Right ventricle myocardium inferior (tissue), 1 donor: ENCODE results near the gene USP34. TPM values are rescaled to one million over a fixed set of nuclear protein-coding genes. Genes with fewer than 3 reads are reported as not detected.
"Not testable (repeated sequence)": the region's sequence is repeated elsewhere in the genome, so short reads cannot be mapped to it uniquely, and the experiment has no call there.

Source experiments
- ATAC-seq: fragments of 200-7000 bp; cut with Tn5 transposase; one replicate; pipeline ENCODE4 v1.9.1; 2020; ENCODE audit warnings: mild to moderate bottlenecking, moderate library complexity
- DNase-seq: peaks from one replicate; pipeline ENCODE4 v3.0.0; 2021; ENCODE audit errors: missing footprints
- intact Hi-C: fragments of 100-400 bp; cut with DNase I; formaldehyde crosslinking; loops from one replicate; pipeline ENCODE4 v1.11.0; 2022
- total RNA-seq: library from RNA; stranded (reverse); fragmentation: NEBNext Ultra II Directional; extraction: Animal tissue kit (Norgen Biotek cat#: 25700); gene quantifications from one replicate; pipeline ENCODE4 v1.2.1, GENCODE V29; 2021
- donor health status: DM: no; HTN: yes; CAD: no; lungs with severe emphysema.

USP34 gene
- total RNA-seq, 1 donor from 2014 or later, result 45.7 TPM

DNA sequence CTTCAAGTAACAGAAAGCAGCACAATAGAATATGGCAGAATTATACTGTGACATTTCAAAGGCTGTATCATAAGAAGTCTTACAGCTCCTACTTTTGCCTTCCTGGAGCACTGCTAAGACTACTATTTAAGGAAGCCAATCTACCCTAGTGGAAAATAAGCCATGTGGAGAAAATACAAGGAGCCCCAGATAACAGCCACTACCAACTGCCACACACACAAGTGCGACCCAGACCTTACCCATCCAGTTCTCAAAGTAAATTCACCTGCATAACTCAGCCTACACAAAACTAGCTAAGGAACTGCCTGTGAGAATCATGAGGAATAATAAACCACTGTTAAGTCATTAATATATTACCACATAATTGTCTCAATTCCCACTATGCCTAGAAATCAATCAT, 66.4 kb downstream of the USP34 start:
- no peak for DNase-seq
- intact Hi-C loops, result no loop called here

DNA sequence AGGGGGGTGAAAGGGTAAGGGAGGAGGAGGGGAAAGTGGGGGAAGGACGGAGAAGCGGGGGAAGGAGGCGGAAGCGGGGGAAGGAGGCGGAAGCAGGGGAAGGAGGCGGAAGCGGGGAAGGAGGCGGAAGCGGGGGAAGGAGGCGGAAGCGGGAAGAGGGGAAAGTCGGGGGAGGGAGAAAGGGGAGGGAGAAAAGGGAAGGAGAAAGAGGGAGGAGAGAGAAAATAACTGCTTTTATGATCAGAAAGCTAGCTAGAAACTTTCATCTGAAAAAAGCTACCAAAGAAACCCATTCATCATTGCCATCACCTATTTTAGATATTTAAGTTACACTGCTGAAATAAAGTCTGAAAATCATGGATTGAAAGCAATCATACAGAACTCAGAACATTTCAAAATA, 72.5 kb downstream of the USP34 start:
- intact Hi-C loops, result no loop called here
- ATAC-seq (no peak), DNase-seq (no peak)

More for the DNA sequence above, 66.4 kb downstream of the USP34 start:
- ATAC-seq, result no peak

DNA sequence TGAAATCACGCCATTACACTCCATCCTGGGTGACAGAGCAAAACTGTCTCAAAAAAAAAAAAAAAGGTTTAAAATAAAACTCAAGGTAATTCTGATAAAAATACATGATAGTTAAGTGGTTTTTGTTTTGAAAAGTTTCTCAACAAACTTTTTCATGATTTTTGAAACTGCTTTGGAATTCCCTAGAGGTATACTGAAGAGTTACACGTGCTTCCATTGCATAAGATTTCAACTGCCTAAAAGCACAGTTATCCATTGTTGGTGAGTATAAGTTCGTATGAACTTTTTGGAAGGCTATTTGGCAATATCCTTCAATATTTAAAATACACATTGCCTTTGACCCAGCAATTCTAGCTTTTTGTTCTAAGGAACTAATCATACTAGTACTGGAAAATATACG, 74.9 kb downstream of the USP34 start:
- intact Hi-C loops, result no loop called here
- ATAC-seq (no peak), DNase-seq (no peak)

DNA sequence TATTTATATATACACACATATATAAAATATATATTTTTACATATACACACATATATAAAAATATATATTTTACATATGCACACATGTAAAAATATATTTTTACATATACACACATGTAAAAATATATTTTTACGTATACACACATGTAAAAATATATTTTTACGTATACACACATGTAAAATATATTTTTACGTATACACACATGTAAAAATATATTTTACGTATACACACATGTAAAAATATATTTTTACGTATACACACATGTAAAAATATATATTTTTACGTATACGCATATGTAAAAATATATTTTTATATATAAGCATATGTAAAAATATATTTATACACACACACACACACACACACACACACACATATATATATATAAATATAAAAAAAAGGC, 83.3 kb downstream of the USP34 start:
- DNase-seq, intact Hi-C loops, ATAC-seq: not testable (repeated sequence)

DNA sequence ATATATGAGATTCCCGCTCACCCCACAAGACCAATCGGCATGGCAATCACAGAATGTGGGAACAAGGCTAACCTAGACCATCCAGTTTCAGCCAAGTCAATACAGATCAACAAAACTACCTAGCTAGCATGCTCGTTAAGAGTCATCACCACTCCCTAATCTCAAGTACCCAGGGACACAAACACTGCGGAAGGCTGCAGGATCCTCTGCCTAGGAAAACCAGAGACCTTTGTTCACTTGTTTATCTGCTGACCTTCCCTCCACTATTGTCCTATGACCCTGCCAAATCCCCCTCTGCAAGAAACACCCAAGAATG, 90.0 kb downstream of the USP34 start:
- intact Hi-C loops, DNase-seq, ATAC-seq: not testable (repeated sequence)

DNA sequence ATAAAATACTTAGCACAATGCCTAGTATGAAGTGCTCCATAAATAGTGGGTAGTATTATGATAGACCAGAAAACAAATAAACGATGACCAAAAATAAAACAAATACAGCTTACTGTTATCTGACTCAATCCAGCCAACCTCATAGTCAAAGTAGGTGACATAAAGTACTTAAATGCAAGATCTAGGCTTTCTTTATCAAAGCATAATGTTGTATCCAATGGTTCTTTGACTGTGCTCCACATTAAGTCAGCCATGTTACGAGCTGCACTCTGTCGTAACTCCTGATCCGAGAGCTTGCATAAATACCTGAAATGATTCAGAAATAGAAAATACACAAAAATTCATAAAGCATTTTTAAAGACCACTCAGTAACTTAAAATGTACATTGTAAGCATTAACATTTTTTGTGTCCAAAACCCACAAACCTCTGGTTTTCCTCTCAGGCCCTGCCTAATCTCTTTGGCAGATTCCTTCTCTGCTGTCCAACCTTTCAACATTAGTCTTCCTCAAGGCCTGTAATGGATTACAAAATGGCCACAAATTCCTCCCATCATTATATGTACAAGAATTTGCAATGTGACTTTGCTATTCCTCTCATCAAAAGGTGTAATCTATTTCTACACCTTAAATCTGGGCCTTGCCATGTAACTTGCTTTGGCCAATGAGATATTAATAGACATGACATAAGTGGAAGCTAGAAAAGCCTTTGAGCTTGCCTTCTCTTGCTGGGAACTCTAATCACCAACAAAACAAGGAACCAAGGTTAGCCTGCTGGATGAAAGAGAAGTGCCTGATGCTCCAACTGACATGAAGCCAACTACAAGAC, 90.6 kb downstream of the USP34 start:
- DNase-seq (no peak), ATAC-seq (peak; percentile 59)
- intact Hi-C loops, result no loop called here

DNA sequence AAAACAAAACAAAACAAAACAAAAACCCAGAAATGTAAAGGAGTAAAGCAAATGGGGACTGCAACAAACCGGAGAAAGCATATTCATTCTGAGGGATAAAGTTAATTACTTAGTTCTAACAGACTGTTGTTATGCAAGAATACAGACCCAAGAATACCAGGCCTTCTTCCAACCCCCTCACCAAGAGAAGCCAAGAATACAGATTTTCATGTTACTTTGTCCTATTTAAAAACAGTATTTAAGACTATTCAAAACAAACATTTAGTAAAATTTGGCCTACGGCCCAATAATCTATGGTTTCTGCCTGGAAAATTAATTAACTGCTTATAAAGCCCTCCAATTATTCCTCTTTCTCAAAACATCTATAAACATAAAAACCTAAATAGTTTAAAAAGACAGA, 91.4 kb downstream of the USP34 start:
- intact Hi-C loops, result no loop called here
- ATAC-seq (no peak), DNase-seq (no peak)

DNA sequence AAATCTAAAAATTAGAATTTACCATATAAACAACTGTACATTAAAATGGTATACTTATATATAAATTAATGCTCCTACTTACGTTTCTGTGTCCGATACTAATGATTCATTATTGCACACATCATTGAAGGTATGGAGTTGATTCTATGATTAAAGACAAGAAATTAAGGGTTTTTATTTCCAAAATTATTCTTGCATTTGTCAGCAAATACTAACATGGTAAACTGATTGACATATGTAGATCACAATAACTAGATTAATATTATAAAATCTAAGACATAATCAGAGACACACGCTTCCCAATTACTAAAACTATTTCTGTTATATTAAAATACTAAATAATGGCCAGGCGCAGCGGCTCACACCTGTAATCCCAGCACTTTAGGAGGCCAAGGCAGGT, 92.6 kb downstream of the USP34 start:
- DNase-seq (no peak), ATAC-seq (no peak)
- intact Hi-C loops, result no loop called here

DNA sequence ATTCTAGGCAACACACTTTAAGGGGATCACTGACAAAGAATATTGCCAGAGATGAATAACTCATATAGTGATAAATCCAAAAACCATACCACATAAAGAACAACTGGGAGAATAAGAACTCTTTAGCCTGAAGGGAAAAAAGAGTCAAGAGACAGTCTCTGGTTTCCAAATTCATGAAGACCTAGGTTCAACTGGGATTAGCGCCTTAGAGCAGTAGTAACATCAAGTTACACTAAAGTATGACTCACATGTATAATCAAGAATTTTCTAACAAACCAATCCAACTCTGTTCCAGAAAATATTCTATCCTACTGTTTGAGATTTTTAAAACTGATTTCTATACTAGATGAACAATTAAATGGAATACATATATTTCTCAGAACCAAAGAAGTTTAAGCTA, 93.8 kb downstream of the USP34 start:
- DNase-seq, result no peak
- no peak for ATAC-seq
- intact Hi-C loops, result no loop called here

DNA sequence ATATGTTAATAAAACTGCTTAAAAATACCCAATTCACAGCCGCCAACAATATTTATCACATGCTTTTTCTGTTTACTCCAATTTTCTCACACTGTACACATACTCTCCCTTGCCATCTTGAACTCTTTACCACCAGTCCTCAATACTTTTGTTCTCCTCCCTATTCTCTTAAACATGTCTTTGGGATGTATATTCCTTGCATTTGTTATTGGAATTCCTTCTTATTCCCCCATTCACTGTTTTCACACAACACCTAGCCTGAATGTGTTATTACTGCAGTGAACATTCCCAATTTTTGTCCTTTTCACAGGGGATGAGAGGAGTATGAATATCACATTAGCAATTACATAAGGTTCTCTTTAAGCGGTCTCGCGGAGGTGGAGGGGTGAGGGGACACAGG, 94.7 kb downstream of the USP34 start:
- ATAC-seq (no peak), DNase-seq (no peak)
- intact Hi-C loops, result no loop called here

DNA sequence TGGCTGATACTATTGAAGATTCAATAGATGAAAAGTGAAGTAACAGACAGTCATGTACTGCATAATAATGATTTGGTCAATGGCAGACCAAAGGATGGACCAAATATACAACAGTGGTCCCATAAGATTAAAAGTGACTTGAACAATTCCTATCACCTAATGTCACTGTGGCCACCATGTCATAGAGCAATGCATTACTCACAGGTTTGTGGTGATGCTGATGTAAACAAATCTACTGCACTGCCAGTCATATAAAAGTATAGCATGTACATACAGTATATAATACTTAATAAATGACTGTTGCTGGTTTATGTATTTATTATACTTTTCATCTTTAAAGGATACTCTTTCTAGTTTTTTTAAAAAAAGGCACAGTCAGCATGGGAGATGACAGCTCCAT, 99.9 kb downstream of the USP34 start:
- intact Hi-C loops, result no loop called here
- no peak for ATAC-seq
- no peak for DNase-seq

DNA sequence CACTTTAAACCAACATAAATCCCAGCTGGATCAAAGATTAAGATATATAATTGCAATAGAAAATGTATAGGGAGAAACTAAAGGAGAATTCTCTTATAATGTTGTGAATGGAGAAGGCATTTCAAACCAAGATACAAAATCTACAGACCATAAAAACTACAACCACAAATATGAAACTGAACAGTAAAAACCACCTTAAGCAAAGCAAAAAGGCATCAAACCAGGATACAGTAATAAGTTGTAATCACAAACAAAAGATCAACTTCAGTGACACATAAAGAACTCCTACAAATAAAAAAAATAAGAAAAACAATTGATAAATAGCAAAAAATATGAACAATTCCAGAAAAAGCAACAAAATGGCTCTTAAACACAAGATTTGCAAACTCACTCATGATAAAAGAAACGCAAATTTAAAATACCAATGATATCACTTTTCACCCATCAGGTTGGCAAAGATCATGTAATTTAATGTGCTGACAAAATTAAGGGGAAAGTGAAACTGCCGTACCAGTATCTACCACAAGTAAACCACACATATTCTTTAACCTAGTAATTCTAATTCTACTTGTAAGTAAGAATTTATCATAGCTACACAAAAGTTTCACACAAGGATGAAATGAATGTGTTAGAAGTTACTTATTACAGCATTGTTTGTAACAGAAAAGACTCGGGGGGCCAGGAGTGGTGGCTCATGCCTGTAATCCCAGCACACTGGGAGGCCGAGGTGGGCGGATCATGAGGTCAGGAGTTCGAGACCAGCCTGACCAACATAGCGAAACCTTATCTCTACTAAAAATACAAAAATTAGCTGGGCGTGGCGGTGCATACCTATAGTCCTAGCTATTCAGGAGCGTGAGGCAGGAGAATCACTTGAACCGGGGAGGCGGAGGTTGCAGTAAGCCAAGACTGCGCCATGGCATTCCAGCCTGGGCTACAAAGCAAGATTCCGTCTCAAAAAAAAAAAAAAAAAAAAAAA, 101.9 kb downstream of the USP34 start:
- ATAC-seq (no peak), DNase-seq (no peak)
- intact Hi-C loops, result no loop called here

DNA sequence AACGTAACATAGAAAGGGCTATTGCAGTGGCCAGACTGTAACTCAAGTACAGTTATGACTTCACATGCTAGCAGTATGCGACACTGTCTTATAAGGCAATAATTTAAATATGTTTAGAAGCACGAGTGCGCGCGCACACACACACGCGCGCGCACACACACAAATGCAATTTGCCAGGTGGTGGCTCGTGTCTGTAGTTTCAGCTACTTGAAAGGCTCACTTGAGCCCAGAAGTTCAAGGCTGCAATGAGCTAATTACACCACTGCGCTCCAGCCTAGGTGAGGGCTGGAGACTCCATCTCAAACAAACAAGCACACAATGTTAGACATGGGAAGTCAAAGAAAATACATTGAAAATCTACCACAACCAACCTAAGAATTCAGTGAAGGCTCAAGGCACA, 103.7 kb downstream of the USP34 start:
- intact Hi-C loops, result no loop called here
- DNase-seq, result no peak

DNA sequence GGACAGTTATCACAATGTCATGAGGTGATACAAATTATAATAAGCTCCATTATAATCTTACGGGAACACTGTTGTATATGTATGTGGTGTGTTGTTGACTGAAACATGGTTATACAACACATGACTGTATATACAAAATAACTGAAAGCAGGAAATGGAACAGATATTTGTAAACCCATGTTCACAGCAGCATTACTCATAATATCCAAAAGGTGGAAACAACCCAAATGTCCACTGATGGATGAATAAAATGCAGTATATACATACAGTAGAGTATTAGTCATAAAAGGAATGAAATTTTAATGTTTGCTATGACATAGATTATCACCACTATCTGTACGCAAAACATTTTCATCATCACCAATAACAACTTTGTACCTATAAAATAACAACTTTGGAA, 107.3 kb downstream of the USP34 start:
- intact Hi-C loops, result no loop called here
- no peak for ATAC-seq
- no peak for DNase-seq

More for the DNA sequence above, 103.7 kb downstream of the USP34 start:
- ATAC-seq, result no peak

DNA sequence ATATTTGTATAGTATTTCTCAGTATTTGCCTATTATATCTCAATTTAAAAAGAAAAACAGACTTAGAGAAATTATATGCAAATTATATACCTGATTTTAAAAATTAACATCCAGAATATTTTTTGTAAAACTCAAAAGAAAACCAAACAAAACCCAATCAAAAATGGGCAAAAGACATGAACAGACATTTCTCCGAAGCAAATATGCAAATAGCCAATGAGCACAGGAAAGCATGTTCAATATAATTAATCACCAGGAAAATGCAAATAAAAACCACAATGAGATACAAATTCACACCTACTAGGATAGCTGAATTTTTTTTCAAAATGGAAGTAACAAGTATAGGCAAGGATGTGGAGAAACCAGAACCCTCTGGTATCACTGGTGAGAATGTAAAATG, 108.0 kb downstream of the USP34 start:
- intact Hi-C loops, result no loop called here
- no peak for DNase-seq

DNA sequence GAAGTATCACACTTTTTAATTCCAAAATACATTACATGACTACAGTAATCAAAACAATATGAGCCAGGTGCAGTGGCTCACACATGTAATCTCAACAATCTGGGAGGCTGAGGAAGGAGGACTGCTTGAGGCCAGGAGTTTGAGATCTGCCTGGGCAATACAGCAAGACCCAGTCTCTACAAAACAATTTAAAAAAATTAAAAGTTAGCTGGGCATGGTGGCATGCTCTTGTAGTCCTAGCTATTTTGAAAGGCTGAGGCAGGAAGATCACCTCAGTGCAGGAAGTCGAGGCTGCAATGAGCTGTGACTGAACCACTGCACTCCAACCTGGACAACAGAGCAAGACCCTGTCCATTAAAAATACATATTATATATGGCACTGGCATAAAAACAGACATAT, 109.8 kb downstream of the USP34 start:
- intact Hi-C loops, result no loop called here
- ATAC-seq, result no peak
- DNase-seq, result no peak

More for the DNA sequence above, 108.0 kb downstream of the USP34 start:
- ATAC-seq, result no peak

DNA sequence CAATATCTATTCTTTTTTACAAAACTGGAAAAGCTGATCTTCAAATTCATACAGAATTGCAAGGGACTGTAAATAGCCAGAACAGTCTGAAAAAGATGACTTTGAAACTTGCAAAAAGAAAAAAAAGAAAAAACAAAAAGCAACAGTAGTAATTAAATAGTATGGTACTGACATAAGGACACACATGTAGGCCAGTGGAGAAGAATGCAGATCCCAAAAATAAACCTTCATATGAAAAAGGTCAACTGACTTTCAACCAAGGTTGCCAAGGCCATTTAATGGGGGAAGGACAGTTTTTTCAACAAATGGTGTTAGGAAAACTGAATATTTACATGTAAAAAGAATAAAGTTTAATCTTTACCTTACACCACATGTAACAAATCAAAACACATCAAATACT, 111.8 kb downstream of the USP34 start:
- peak; percentile 13 for ATAC-seq
- intact Hi-C loops, result loop anchor here (5.0 kb wide), 1 partner anchor 113 kb away; the partner anchor contains the start of gene USP34

DNA sequence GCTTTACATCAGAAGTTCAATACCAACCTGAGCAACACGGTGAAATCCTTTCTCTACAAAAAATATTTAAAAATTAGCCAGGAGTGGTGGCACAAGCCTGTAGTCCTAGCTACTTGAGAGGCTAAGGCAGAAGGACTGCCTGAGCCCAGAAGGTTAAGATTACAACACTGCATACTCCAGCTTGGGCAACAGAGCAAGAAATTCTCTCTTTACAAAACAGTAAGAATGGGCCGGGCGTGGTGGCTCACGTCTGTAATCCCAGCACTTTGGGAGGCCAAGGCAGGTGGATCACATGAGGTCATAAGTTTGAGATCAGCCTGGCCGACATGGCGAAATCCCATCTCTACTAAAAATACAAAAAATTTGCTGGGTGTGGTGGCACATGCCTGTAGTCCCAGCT, 113.2 kb downstream of the USP34 start:
- DNase-seq, result no peak
- intact Hi-C loops, result loop anchor here (5.0 kb wide), 1 partner anchor 115 kb away; the partner anchor contains the start of gene USP34
- no peak for ATAC-seq

More for the DNA sequence above, 111.8 kb downstream of the USP34 start:
- no peak for DNase-seq

DNA sequence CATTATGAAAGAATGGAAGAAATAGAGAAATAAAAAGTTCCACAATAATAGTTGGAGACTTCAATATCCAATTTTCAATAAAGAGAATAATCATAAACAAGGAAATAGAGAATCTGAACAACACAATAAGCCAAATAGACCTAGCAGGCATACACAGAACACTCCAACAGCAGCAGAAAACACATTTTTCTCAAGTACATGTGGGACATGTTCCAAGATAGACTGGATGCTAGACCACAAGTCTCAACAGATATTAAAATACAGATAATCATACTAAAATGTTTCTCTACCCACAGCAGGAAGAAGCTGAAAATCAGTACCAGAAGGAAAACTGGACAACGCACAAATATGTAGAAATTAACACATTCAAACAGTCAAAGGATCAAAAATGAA, 113.9 kb downstream of the USP34 start:
- intact Hi-C loops, result loop anchor here (5.0 kb wide), 1 partner anchor 115 kb away; the partner anchor contains the start of gene USP34
- no peak for ATAC-seq
- DNase-seq, result no peak
